T47D (cell line): ENCODE results near the gene CTBP1.

ENCODE experiments used
- DNase-seq, 2 experiments: peaks; one replicate each; pipeline versions ENCODE4 v3.0.0 to v3.0.0-alpha.2; 2011 to 2012; ENCODE audit warnings: low read depth in 1 of 2, low spot score in 1 of 2
- JUND ChIP-seq: IDR thresholded peaks from 2 replicates; pipeline ENCODE4 v1.6.1; 2012; ENCODE audit warnings: low read depth
- in situ Hi-C: cut with HindIII; loops from 2 replicates; pipeline ENCODE4 v1.10.0; 2016; ENCODE audit warnings: low sequenced_read_pairs, low pct_unique_long_range_greater_than_20kb

Gene CTBP1

DNA sequence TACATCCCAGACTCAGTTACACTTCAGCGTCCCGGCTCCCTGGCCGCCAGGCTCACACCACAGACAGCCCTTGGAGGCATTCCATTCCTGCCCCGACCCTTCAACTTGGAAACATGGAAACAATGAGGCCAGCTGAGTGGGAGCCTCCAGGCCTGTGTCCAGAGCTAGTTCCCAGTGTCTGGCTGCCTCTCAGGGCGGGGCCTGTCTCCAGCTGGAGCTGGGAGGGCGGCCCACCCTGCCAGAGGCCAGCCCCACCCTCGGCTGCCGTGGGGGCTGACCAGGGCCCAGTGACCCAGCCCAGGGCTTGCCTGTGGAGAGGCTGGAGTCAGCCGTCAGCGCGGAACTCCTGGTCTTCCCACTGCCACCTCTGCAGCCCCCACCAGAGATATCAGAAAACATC, 39.1 kb downstream of the CTBP1 start:
- no peak for DNase-seq
- no peak for TF ChIP-seq JUND
- in situ Hi-C loops = no loop called here

DNA sequence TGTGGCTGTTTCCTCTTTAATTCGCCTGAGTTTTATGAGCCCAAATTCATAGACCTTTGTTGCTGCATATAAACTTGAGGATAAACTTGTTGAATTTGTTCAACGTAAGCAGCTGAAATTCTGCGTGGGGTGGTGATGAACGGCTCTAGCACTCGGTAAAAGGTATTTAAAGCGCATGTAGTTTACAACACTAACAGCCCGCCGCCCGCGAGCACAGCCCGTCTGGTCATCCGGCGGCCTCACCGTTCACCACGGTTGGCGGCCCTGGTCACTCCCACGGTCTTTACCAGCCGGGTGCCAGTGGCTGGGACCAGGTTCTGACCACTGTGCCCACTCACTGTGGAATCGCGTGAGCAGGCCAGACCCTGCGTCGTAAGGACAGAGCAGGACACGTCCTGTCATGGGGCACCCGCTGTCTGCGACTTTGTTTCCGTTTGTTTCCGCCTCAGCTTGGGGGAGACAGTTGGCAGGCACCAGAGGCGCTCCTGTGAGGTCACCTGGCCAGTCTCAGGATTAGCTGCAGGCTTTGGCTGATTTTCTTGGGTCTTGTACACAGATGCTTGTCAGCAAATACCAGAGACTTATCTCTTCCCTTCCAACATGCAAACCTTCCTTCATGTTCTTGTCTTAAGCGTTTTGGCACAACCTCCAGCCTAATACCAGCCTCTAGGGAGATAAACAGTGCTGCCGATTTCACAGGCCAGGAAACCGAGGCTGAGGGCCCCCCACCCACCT, 39.8 kb downstream of the CTBP1 start:
- DNase-seq = no peak
- TF ChIP-seq JUND = no peak
- in situ Hi-C loops = no loop called here

DNA sequence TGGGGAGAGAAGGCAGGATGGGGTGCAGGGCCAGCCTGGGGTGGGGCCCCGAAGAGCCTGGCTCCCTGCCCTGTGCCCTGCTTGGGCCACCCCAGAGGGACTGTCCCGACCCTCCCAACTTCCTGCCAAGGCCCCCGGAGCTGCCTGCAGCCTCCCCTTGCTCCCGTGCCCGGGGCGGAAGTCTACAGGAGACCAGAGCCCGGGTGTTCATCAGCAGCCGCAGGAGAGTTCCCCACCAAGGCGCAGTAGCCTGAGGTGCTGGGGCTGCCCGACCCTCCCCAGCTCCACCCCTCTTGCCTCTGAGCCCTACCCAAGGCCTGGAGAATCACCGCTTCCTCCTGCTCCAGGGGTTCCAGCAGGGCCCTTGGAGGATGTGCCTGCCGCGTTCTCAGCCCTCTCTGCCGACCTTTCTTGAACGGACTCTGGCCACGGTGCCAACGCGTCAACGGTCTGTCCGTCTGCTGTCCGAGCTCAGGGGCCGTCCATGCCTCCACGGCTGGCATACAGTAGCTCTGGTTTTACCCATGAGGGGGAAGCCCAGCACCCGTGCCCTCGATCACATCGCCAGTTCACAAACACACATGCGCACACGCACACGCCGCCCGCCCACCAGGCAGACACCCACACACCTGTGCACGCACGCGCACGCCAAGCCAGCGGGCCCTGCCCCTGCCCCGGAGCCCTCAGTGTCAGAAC, 40.5 kb downstream of the CTBP1 start:
- TF ChIP-seq JUND = no peak
- in situ Hi-C loops = no loop called here
- DNase-seq = no peak

DNA sequence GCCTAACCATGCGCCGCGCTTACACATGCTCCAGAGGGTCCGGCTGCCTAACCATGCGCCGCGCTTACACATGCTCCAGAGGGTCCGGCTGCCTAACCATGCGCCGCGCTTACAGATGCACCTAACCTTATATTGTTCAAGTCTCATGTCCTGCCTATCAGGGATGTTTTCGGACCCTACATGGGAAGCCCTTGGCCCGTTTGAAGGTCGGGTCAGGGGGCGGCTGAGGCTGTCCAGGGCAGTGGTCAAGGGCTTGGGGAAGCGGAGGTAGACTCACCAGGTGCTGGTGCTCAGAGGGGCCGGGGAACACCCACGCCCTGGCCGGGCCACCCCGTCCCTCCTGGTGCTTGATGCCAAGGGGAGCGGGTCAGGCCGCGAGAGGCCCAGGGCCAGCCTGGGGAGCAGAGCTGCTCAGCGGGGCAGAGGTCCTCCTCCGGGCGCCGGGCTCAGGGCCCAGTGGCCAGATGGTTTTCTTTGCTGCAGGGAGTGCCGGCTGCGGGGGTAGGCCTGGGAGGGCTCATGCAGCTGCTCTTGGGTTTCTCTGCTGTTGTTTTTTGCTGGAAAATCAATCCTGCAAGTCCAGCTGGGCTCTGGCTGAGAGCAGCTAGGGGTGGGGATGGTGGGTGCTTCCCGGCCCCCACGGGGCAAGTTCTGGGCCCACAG, 41.2 kb downstream of the CTBP1 start:
- no peak for DNase-seq
- in situ Hi-C loops = no loop called here

DNA sequence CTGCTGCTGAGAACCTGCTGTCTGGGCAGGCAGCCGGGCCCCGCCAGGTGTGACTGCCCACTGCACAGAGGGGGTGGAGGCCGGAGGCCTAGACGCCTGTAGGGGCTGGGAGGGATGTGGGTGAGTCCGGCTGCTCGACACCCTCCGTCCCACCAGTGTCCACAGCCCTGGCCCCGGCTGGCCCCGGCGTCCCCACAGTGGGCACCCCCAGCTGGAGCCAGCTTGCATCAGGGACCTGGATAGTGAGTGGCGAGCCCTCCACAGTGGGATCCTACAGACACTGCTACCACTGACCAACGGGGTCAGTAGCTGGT, 41.8 kb downstream of the CTBP1 start:
- DNase-seq = no peak
- in situ Hi-C loops = no loop called here
- no peak for TF ChIP-seq JUND

More for the DNA sequence above, 41.2 kb downstream of the CTBP1 start:
- no peak for TF ChIP-seq JUND

DNA sequence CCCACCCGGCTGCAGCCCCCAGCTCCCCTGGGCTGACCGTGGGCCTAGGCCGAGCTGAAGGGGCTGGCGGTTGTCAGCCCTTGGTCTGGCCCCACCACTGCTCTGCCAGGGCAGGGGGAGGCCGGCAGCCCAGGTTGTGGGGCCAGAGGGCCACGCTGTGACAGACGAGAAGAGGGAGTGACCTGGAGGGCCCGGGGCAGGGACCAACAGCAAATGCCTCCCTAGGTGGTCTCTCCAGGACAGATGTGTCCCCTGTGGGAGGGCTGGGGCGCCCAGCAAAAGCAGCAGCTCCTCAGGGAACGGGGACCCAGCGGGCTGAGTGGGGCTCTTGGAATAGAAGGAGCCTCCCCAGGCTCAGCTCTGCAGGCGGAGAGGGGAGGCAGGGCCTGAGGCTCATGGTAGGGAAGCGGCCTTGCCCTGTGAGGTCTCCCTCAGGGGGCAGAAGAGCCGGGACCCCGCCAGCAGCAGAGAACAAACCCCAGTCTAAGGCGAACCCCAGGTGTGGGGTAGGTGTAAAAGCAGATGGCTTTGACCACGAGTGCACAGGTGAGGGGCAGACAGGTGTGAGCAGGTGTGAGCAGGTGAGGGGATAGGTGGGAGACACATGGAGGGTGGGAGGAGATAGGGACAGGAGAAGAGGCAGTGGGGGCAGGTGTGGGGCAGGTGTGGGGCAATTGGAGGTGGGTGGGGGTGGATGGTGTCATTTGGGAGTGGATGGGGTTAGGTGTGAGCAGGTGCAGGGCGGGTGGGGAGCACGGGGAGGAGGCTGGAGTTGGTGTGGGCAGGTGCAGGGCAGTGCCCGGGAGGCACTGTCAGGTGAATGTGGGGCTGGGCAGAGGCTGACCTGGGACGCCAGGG, 42.4 kb downstream of the CTBP1 start:
- TF ChIP-seq JUND = no peak
- no peak for DNase-seq
- in situ Hi-C loops = no loop called here

DNA sequence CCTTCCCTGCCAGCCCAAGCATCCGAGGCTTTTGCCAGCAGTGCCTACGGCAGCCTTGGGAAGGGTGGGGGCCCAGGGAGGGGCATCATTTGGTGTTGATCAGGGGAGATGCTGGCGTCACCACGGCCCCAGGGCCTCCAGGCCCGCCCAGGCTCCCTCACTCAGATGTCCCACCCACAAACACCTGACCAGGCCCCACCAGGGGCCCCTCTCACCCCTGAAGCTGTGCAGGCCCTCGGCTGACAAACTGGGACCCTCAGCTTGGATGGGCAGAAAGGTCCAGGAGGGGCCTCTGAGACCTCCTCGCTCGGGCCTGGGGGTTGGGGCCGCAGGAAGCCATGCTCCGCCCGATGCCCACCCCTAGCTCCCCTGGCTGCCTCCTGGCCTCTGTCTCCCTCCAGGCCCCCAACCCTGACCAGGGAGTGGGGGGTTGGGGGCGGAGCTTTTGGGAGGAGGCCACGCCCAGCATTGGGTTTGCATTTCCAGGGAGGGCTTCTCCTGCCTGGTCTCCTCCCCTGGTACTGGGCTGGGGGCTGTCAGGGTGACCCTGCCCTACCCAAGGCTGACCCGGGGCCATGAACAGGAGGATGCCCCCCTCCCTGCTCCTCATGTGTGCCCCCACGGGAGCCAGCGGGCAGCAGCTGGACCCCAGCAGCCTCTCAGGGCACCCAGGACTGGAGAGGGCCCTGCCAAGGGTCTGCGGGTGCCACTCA, 43.2 kb downstream of the CTBP1 start:
- in situ Hi-C loops = no loop called here
- DNase-seq = no peak
- no peak for TF ChIP-seq JUND

DNA sequence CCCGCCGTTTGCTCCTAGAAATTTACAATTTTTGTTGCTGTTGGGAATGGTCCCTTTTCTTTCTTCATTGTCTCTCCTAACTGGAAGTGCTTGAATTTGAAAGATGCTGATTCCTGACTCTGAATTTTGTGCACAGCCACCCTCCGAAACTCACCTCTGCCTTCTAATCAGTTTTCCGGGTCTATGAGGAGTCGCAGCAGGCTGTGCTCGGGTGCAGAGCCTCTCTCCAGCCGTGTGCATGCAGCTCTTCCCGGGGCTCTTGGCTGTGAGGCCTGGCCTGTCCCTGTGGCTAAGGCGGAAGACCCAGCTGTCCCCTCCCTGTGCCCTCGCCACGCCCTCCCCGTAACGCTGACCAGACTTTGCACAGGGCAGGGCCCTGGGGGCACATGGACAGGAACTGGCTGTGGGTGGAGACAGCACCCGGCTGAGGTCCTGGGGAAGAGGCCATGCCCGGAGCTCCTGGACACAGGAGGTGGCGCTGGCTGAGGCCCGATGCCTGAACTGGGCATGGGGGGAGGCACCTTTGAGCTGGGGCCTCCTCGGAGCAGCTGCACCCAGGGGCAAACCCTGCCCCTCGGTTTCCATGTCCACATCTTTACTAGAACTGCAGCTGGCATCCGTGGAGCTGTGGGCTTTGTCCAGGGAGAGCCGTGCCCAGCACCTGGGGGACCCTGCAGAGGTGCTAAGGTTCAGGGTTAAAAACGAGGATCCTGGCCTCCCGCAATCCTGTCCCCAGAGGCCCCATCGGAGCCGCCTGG, 43.9 kb downstream of the CTBP1 start:
- in situ Hi-C loops = no loop called here
- TF ChIP-seq JUND = no peak
- no peak for DNase-seq

DNA sequence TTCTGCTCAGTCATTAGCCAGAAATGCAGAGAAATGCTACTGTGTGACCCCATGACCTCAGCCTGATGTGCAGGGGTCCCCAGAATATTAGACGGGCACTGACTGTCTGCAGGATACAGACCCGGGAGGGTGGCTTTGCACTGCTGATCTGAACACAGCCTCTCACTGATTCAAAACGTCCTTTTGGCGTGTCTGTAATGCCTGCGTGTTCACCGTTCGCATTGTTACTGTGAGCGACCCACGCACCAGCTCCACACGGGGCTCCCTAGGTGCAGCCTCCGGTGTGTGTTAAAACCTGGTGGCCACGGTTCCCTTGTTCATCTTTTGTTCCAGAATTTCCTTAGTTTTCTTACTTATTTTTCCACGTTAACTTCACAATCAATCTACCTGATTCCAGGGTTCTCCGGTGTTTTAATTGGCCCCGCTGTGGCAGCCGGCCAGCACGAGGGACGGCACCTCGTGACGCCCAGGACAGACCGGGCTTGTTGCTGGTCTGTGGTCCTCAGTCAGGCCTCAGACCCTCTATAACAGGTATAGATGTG, 44.6 kb downstream of the CTBP1 start:
- no peak for TF ChIP-seq JUND
- no peak for DNase-seq
- in situ Hi-C loops = no loop called here

DNA sequence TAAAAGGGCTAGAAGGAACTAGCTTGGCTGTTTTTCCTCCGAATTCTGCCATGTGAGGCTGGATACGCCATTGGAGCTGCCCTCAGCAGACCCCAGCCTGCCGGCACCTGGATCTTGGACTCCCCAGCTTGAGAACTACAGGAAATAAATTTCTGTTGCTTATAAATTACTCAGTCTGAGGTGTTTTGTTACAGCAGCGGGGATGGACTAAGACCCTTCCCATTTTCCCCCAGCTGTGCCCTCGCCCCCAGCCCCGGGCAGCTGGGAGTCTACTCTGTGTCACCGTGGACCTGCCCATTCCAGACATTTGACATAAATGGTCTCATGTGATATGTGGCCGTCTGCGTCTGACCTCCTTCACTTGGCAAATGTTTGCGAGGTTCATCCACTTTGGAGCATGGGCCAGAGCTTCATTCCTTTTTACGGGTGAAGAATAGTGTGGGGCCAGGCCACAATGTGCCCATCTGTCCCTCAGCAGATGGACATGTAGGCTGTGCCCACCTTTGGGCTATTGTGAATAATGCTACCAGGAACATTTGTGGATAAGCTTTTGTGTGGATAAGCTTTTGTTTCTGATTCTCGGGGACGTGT, 45.8 kb downstream of the CTBP1 start:
- TF ChIP-seq JUND = no peak
- DNase-seq = no peak
- in situ Hi-C loops = no loop called here

DNA sequence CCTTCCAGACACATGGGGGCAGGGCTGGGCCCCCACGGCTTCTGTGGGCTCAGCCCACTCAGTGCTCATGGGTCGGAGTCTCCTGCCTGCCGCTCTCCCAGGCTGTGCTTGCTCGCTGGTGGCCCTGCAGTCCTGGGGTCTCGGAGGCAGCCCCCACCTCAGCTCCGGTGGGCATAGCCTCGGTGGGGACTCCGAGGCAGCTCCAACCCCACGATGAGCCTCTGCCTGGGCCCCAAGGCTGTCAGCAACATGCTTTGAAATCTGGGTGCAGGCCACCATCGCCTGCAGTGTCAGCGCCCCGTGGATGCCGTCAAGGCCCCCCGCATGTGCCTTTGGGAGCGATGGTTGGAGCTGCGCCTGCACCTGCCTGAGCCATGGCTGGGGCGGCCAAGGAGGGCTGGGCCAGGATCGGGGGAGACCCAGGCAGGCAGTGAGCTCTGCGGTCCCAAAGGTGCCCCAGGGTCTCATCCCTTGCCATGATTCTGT, 46.4 kb downstream of the CTBP1 start:
- no peak for TF ChIP-seq JUND
- no peak for DNase-seq
- in situ Hi-C loops = no loop called here
